NCI-H187 treated with DMSO at 0.1 percent for 48 hours (cell line): ENCODE results near the gene FNIP1.
A peak's percentile ranks its signal among the peaks of the same experiment; 100 is the strongest.
"Not testable (repeated sequence)": the region's sequence is repeated elsewhere in the genome, so short reads cannot be mapped to it uniquely, and the experiment has no call there.

Experiments used
- DNase-seq: peaks from one replicate; lab custom pipeline; 2025; lab: John Stamatoyannopoulos, UW

Gene FNIP1

DNA sequence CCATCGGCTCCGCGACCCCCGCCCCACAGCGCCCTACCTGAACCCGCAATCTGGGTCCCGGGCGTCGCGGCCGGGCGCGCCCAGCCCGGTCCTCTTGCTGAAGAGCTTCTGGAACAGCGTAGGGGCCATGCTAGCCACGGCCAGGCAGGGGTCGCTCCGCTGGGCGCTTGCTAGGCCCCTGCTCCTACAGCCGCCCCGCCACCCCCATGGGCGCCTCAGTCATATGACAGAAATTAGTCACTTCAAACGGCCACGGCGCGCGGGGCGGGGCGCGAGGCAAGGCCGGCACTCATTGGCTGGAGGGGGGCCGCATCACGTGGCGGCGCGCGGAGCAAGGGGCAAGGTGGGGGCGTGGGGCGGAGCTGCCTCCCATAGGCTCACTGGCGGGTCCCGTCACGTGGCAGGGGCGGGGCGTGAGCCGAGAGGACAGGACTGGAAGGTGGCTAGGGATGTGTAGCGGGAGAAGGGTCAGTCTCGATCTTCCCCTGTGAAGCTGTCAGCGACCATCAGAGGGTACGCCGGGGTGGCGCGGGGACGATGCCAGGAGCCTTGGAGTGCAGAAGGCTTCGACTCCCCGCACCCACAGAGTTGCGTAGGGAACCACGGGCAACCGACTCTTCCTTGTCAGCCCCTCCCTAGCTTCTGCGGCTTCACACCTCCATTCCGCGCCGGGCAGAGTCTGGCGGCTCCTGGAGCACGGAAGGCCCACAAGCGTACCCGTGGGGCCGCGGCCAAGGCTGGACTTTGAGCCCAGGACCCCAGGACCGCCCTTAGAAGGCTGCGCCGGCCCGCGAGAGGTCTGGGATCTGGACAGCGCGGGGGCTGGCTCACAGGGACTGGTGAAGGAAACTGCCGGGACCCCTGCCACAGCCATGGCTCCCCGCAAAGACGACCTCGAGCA, at the start of gene FNIP1:
TSS of gene FNIP1 (minus strand) at position 225 of the 901 bp plus-strand sequence. CDS start at position 129, 96 bp downstream.
- DNase-seq, result peak; percentile 73

GRCh38 chr5:131846536-131846935, 49.7 kb upstream of the FNIP1 start:
- no peak for DNase-seq

GRCh38 chr5:131845828-131846227, 49.0 kb upstream of the FNIP1 start:
- no peak for DNase-seq

DNA sequence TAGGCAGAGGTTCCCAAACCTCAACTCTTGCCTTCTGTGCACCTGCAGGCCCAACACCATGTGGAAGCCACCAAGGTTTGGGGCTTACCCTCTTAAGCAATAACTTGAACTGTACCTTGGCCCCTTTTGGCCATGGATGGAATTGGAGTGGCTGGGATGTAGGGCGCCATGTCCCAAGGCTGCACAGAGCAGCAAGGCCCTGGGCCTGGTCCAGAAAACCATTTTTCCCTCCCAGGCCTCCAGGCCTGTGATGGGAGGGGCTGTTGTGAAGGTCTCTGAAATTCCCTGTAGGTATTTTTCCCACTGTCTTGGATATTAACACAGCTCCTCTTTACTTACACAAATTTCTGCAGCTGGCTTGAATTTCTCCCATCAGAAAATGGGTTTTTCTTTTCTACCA, 46.2 kb upstream of the FNIP1 start:
- DNase-seq, result not testable (repeated sequence)

- not testable (repeated sequence) for DNase-seq
Observed at GRCh38 chr5:131832702-131833101, 35.9 kb upstream of the FNIP1 start.

- DNase-seq, result no peak
Observed at GRCh38 chr5:131825404-131826013, 28.7 kb upstream of the FNIP1 start.

DNA sequence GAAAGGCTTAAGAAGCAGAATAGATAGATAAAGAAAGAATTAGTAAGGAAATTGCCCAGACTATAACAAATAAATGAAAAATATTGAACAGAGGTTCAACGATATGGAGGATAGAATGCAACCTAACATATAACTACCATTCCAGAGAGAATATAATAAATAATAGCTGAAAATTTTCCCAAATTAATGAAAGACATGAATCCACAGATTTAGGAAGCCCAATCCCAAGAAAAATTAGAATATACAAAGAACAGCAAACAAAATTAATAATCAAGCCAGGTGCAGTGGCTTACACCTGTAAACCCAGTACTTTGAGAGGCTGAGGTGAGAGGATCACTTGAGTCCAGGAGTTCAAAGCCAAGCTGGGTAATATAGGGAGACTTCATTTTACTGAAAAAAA, 27.8 kb upstream of the FNIP1 start:
- no peak for DNase-seq

DNA sequence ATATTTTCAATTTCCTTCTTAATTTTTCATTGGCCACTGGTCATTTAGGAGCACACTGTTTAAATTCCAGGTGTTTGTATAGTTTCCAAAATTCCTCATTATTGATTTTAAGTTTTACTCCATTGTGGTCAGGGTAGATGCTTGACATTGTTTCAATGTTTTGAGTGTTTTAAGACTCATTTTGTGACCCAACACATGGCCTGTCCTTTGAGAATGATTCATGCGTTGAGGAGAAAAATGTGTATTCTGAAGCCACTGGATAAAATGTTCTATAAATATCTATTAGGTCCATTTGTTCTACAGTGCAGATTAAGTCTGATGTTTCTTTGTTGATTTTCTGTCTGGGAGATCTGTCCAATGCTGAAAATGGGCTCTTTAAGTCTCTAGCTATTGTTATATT, 24.4 kb upstream of the FNIP1 start:
- no peak for DNase-seq

DNA sequence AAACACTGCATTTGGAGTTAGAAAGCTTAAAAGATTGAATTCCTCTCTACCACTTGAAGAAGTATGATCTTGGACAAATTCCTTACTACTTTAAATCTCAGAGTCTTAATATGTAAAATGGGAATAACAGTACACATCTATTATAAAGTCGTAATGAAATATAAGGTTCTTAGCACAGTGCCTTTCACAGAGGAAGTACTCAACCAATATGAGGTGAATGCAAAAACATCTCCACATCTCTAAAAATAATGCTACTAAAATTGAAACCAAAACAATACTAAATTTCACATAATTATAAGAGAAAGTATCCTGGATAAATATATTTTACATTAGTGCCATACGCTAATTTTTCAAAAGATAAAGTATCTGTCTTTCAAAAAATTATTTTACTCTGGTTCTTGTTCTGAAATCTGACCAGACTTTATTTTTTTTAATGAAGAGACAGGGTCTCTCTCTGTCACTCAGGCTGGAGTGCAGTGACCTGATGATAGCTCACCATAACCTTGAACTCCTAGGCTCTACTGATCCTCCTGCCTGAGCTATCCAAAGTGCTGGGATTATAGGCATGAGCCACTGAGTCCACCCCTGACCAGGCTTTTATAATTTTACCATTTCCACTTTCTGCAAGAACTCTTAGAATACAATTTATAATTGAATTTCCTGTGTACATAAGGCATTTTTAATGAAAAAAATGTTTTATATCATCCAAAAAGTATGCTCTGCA, 21.3 kb upstream of the FNIP1 start:
- no peak for DNase-seq

DNA sequence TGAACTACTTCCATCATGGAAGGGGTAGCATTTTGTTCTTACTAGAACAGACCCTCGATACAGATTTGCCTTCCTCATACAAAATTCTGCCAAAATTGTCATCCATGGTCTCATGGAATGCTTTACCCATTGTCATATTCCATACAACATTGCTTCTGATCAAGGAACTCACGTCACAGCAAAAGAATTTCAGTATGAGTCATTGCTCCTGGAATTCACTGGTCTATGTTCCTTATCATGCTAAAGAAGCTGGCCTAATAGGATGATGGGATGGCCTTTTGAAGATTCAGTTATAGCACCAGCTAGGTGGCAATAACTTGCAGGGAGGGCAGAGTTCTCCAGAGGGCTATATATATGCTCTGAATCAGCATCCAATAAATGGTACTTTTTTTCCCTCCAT, 18.2 kb upstream of the FNIP1 start:
- no peak for DNase-seq

DNA sequence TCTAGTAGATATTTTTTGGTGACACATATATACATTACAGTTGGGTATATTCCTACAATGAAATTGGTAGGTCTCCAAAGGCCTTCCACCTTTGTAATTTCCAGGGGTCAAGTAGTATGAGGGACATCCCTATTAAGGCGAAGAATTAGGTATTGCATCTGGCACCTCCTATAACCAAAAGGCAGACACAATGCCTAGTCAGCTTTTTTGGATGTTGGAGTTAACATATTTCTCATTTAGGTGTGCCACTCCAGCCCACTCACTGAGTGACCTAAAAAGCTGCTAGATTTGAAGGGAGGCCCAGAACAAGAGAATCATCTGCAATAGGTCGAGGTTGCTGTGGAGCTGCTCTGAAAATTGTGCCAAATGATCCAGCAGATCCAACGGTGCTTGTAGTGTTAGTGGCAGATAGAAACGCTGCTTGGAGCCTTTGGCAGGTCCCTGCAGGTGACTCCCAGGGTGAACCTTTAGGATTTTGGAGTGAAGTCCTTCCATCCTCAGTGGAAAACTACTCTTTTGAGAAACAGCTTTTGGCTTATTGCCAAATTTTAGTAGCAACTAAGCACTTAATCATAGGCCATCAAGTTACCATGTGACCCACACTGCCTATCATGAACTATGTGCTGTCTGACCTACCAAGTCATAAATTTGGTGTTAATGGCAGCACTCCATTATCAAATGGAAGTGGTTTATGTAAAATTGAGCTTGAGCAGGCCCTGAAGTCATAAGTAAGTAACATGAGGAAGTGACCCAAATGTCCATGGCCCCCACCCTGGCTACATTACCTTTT, 15.7 kb upstream of the FNIP1 start:
- no peak for DNase-seq

GRCh38 chr5:131810510-131811249, 13.9 kb upstream of the FNIP1 start:
- DNase-seq, result no peak

DNA sequence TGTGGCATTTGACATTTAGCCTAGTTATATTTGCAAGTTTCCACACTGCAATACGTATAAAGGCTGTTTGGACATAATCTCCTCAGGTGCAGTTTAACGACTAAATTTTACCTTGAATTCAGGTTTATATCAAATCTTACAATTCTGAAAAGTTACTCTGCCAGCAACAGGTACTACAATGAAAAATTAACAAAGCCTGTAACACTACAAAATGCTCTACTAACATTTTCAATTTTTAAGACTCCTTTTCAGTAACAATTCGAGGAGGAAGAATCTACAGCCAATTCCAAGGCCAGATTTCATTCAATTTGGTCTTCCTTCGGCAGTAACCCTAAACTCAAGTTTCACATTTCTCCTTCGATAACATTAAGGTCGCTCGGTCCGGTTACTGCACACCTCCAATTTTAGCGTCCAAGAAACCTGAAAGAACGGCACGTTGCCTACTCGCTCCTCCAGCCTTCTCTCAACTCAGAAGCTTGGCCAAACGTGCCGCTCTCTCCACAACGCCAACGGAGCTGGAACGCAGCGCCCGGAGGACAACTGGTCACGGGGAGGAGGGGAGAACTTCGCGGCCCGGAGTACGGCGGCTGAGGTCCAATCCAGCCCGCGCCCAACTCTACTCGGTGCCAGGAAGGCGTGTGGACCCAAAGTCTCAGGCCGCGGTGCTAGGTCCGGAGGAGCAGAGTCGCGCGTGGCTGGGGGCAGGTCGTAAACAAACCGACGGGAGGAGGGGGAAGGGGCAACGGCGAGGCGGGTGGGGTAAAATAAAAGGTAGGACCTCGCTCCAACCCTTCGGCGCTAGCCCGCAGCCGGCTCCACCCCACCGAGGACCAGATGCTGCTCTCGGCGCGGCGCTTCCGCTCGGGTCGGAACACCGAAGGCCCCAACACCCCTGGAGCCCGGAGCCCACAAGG, 681 bp downstream of the FNIP1 start:
- no peak for DNase-seq

GRCh38 chr5:131795228-131795627, 1.6 kb downstream of the FNIP1 start:
- DNase-seq, result no peak

DNA sequence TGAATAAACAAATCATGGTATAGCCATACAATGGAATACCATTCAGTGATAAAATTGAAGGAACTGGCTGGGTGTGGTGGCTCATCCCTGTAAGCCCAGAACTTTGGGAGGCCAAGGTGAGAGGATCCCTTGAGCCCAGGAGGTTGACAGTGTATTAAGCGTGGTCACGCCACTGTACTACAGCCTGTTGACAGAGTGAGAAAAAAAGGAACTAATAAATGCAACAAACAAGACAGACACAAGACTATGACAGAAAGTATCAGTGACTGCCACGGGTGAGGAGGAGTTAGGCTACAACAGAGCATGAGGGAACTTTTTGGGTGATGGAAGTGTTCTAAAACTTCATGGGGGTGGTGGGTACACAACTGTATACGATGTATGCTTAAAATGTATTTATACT, 2.2 kb downstream of the FNIP1 start:
- DNase-seq, result no peak

DNA sequence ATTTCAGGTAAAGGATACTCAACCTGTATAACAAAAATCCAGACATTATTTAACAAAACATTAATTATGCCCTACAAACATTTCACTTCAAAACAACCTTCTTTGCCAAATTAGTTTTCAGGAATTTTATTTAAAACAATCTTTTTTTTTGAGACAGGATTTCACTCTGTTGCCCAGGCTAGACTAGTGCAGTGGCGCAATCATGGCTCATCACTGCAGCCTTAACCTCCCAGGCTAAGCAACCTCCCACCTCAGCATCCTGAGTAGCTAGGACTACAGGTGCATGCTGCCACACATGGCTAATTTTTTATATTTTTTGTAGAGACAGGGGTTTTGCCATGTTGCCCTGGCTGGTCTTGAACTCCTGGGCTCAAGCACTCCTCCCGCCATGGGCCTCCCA, 3.9 kb downstream of the FNIP1 start:
- DNase-seq, result no peak

DNA sequence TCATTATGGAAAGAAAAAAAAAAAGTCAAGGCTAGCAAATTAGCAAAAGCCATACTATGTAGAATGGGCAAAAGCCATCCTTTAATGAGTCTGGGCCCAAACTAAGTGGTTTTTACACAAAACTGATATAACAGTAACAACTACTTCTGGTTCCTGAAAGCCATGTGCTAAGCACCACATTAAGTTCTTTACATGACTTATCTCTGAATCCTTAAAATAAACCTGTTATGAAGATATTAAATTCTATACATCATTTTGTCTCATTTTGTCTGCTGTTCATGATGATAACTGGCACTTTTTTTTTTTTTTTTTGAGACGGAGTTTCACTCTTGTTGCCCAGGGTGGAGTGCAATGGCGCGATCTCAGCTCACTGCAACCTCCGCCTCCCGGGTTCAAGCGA, 5.0 kb downstream of the FNIP1 start:
- no peak for DNase-seq

DNA sequence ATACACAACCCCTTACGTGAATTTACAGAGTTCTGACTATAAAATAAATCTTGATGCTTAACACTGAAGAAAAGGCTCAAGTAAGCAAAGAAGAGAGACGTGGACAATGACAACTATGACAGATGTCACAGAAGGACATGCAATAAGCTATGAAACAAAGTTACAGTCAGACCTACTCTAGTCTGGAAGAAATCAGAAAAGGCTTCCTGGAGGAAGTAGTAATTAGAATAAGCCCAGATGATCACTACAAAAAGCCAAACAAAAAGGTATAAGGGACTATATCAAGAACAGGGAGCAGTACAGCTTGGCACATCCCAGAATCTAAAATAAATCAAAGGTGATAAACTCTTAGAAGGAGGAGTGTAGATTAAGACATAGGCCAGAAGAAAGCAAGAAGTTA, 6.3 kb downstream of the FNIP1 start:
- DNase-seq, result no peak

GRCh38 chr5:131789765-131790164, 7.1 kb downstream of the FNIP1 start:
- DNase-seq, result no peak

GRCh38 chr5:131787736-131788135, 9.1 kb downstream of the FNIP1 start:
- no peak for DNase-seq
